SKM-1 (cell line): ENCODE measurements around the gene FADD.
A peak's percentile ranks its signal among the peaks of the same experiment; 100 is the strongest.
"Not testable (repeated sequence)": the region's sequence is repeated elsewhere in the genome, so short reads cannot be mapped to it uniquely, and the experiment has no call there.

Experiments
- DNase-seq: peaks from one replicate; lab custom pipeline; 2025; ENCODE audit not compliant: unreplicated experiment; lab: John Stamatoyannopoulos, UW

Gene FADD

DNA sequence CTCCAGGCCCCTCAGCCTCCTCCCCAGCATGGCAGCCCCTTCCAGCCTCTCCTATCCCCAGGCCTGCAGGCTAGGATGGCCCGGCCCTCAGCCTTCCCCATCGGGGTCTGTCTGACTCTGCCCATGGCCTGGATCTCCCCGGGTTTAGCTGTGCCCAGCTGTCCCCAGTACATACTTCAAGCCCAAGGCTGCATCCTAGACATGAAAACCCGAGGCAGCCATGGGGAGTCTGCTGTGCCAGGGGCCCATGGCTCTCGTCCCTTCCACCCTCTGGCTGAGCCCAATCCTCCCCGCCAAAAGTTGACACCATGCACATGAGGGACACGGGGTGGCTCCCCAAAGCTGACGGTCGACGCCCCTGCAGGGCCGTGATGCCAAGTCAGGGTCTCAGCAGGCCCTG is 22.2 kb upstream of the FADD start:
- no peak for DNase-seq

DNA sequence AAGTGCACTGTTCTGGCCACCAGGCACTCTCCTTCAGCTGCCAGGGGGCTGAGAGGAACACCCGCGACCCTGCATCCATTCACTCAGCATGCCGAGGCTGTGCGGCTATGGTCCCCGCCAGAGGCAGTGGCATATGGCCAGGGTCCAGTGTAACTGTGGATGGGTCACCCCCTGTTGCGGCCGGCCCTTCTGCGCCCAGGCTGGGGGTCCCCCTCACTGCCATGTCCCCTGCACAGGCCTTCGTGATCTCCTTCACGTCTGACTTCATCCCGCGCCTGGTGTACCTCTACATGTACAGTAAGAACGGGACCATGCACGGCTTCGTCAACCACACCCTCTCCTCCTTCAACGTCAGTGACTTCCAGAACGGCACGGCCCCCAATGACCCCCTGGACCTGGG is 20.8 kb upstream of the FADD start:
- DNase-seq, result no peak

DNA sequence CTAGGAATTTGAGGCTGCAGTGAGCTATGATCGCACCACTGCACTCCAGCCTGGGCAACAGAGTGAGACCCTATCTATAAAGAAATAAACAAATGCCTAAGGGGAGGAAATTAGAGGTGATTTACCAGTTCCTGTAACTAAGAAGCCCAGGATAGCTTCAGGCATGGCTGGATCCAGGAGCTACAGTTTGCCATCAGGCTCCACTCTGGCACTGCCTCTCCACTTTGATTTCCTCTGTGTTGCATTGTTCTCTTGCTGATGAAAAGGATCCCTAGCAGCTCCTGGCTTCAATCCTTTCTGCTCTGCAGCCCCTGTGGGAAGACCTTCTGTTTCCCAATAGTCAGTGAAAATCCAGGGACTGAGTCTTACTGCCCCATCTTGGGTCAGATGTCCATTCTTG is 20.1 kb upstream of the FADD start:
- no peak for DNase-seq

DNA sequence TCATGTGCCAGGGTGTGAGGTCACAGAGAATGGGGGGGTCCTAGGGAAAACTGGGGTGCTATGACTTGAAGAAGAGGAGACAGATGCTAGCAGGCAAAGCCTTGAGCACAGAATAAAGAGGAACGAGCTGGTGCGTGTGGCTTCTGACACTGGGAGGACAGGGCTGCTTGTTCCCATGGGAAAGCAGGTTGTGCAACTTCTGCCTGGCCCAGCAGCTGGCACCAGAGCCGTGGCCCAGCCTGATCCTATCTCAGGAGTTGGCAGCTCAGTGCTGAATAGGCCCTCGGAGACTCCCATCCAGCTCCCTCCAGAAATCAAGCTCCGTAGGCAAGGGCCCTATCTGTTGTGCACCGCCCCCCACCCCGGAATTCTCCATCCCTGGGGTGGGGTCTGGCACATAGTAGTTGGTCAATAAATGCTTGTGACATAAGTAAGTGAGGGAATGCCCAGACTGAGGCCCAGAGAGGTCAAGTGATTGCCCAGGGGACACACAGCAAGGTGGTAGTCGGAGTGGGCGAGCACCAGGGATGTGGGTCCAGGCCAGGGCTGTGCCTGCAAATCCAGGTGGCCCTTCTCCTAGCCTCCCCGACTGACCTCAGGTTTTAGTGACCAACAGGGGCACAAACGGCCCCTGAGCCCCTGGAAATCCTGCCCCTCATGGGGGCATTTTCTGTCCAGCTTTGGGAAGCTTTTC is 19.5 kb upstream of the FADD start:
- DNase-seq, result no peak

DNA sequence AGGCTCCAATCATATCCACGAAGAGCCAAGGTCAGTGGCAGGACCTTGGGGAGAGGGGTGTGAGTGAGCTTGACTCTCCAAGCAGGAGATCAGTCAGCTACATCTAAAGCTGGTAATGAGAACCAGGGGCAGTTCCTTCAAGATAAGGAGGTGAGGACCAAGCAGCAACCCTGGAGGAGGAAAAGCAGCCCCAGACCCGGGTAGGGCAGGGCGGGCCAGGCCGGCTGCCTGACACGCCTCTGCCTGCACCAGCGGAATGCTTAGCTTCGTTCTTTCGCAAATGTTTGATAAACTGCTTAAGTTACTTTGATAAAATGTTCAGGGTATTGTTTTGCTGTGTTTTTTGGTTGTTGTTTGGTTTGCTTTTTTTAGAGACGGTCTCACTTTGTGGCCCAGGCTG is 18.7 kb upstream of the FADD start:
- no peak for DNase-seq

DNA sequence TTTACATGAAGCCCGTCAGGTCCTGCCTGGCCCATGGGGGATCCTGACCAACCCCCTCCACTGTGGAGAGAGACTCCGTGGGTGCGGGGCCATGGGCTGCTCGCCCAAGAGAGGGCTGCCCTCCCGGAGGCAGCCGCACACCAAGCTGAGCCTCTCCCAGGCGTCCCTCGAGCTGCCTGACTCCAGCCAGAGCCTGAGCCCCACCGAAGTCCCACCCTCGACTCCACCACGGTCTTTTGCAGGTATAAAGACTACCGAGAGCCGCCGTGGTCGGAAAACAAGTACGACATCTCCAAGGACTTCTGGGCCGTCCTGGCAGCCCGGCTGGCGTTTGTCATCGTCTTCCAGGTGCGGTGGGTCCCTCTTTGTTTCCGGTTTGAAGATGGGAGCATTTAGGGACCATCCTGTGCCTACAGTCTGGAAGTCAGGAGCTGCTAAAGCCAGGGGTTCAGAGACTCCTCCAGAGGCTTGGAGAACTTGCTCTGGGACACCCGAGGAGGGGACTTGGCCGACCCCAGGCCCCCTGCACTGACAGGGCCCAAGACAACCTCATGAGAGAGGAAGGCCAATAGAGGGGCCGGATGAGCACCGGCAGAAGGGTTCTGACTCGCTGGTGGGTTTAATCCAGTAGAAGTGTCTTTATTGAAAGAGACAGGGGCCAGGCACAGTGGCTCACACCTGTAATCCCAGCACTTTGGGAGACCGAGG is 17.6 kb upstream of the FADD start:
- DNase-seq, result no peak

DNA sequence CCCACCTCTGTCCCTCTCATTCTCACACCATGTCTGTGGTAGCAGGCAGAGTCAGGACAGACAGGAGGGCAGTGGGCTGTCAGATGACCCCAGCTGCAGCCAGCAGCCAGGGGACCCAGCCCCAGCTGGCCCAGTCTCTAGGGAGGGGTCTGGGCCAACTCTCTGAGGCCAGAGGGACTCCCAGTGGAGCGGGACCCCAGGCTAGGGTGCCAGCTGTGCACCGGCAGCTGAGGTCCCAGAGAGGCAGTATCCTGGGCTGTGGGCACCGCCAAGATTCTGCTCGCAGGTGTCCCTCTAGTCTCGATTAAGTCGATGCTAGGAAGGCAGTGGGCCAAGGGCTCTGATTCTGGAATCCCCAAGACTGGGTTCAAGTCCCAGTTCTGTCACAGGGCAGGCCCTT is 16.7 kb upstream of the FADD start:
- DNase-seq, result no peak

DNA sequence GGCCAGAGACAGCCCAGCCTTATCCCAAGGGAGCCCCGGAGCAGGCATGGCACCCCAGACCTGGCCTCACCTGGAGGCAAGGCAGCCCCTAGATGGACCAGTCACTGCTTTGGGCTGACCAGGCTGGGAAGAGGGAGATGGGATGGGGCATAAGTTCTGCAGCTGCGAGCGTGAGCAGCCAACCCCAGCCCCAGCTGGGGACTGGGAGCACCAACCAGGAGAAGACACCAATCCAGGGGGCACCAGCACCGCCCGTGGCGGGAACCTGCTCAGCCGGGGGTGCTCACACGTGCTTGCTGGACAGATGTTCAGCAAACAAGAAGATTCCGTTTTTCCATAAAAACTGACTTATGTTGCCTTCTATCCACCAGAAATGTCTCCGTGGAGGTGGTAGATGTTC is 16.2 kb upstream of the FADD start:
- DNase-seq, result no peak

DNA sequence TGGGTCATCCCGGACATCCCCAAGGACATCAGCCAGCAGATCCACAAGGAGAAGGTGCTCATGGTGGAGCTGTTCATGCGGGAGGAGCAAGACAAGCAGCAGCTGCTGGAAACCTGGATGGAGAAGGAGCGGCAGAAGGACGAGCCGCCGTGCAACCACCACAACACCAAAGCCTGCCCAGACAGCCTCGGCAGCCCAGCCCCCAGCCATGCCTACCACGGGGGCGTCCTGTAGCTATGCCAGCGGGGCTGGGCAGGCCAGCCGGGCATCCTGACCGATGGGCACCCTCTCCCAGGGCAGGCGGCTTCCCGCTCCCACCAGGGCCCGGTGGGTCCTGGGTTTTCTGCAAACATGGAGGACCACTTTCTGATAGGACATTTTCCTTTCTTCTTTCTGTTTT is 15.3 kb upstream of the FADD start:
- DNase-seq, result no peak

DNA sequence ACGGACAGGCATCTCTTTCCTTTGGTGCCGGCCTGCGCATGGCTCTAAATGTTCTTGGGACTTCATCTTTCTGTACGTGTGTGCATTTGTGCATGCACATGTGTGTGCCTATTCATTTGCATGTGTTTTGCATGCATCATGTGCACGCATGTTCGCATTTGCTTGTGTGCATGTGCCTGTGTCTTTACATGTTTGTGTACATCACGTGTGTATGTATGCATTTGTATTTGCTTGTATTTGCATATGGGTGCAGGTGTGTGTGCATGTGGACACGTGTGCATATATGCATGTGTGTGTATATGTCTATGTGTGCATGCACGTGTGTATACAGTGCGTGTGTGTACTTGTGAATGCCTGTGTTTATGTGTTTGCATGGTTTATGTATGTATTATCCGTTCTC is 13.5 kb upstream of the FADD start:
- no peak for DNase-seq

DNA sequence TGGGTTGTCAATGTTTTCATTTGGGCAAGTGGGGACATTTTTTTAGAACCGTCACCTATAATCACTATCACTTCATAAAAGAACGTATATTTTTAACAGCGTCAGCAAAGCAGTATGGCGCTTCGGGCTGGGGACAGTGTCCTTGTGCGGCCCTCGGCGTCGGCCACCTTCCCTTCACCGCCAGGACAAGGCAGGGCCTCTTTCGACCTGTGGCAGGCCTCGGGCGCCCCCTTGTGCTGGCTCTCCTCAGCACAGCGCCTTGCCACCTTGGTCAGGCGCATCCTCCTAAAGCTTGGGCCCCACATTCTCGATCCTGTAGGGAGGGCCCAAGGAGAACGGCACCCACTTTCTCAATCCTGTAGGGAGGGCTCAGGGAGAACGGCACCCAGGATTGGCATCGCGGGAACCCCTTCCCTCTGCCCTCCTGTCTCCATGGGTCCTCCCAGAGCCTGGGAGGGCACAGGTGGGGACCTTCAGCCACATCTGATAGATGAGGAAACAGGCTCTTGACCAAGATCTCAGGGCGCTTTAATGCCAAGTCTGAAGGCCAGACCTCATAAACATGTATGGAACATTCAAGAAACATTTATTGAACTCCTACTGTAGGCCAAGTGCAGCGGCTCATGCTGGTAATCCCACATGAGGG is 11.5 kb upstream of the FADD start:
- DNase-seq, result peak; percentile 31

DNA sequence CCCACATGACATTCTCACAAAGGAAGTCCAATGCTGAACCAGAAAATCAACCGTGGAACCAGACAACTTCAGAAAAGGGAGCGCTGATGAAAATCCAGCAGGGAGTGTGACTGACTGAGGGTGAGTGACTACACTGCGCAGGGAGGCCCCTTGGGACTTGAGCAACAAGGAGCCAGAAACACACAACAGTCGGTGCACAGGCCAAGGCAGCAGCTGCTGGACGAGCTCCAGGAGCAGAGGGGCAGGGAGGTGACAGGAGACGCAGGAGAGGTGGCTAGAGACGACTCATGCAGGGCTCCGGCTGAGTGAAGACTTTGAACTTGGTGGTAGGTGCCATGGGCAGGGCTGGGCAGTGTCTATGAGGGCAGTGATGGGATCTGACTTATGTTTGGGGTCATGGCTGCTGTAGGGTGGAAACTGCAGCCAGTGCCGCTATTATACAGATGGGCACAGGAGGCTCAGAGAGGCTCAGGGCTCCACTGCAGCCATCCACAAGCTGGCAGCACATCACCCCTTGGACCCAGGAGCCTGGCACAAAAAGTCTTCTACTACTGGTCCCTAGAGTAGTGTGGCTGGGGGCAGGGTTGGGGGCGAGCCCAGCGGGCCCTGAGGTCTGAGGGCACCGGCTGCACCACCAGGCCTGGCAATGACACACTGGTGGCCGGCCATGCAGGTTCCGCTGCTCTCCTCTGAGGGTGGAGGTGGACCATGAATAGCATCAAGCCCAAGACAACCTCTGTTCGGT is 10.3 kb upstream of the FADD start:
- no peak for DNase-seq

DNA sequence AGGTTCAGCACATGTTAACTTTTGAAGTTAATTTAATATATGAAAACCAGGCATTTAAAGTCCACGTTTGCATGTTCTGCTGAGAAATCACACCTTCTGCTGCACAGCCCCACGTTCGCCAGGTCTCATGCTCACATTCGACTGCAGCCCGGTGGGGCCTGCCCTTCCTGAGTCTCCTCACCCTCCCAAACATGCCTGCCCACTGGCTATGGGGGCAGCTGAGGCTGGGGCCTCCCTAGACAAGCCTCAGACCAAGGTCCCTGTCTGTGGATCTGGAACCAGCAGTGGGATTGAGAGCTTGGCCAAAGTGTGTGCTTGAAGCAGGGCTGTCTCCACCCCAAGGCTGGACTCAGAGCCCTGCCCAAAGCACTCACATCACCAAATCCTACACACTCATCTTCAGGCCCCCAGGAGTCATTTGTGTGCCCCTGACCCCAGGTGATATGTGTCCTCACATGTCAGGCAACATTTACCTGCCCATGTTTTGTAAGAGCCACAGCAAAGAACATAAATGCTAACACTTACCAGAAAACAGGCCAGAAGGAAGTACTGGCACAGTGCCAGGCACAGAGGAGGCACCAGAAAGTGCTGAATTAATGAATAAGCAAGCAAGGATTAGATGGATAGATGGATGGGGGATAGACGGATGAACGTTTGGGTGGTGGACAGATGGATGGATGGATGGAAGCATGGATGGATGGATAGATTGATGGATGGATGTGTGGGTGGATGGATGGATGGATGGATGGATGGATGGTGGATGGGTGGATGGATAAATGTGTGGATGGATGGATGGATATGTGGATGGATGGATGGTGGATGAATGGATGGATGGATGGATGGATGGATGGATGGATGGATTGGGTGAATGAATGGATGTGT is 9.4 kb upstream of the FADD start:
- no peak for DNase-seq

DNA sequence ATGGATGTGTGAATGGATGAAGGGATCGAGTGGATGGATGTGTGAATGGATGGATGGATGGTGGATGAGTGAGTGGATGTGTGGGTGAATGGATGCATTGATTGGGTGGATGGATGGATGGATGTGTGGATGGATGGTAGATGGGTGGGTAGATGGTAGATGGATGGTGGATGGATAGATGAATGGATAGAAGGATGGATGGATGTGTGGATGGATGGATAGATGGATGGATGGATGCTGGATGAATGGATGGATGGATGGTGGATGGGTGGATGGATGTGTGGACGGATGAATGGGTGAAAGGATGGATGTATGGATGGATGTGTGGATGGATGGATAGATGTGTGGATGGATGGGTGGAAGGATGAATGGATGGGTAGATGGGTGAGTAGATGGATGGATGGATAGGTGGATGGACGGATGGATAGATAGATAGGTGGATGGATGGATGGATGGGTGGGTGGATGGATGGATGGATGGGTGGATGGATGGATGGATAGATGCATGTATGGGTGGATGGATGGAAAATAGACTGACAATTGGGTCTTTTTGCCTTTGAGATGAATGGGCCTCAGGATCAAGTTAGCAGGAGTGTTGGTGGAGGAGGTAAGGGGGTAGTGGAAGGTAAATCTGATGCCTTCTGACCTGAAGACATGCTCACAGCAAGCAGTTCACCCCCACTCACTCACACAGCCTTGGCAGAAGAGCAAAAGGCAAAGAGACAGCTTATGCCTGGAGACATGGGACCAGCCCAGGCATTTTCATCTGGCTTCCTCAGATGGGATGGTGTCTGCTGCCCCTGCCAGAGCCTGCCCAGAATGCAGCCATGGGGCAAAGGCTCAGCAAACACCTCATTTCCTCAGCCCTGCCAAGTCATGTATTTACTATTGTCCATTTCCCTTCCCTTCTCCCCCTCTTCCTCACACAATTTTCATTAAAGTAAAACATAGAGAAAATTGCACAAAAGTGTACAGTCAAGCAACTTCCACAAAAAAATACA is 8.0 kb upstream of the FADD start:
- DNase-seq, result no peak

DNA sequence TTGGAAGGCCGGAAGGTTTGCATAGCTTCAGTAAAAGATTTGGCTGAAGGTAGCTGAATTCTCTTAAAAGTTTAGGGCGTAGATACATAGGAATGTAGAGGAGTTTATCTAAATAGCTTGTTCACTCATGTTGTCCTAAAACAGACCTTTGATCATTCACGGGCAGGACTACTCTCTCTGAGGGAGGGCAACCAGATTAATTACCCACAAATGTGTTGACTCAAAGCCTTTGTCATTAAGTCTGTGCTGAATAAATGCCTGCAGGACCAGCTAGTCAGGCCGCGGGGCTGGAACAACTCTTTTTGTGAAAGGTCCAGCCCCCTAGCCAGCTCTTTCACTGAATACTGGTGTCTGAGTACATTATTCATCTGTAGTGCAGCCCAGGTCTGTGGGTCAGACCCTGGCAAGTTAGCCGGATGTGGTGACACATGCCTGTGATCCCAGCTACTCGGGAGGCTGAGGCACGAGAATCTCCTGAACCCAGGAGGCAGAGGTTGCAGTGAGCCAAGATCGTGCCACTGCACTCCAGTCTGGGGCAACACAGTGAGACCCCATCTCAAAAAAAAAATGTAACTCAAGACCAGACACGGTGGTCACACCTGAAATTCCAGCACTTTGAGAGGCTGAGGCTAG is 2.8 kb upstream of the FADD start:
- DNase-seq, result no peak

DNA sequence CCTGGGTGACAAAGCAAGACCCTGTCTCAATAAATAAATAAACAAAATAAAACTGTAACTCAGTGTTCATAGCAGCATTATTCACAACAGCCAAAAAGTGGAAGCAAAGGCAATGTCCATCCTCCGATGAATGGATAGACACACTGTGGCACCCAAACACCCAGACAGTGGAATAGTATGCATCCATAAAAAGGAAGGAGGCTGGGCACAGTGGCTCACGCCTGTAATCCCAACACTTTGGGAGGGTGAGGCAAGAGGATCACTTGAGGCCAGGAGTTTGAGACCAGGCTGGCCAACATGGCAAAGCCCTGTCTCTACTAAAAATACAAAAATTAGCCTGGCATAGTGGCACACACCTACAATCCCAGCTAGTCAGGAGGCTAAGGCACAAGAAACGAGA is 2.0 kb upstream of the FADD start:
- DNase-seq, result not testable (repeated sequence)

DNA sequence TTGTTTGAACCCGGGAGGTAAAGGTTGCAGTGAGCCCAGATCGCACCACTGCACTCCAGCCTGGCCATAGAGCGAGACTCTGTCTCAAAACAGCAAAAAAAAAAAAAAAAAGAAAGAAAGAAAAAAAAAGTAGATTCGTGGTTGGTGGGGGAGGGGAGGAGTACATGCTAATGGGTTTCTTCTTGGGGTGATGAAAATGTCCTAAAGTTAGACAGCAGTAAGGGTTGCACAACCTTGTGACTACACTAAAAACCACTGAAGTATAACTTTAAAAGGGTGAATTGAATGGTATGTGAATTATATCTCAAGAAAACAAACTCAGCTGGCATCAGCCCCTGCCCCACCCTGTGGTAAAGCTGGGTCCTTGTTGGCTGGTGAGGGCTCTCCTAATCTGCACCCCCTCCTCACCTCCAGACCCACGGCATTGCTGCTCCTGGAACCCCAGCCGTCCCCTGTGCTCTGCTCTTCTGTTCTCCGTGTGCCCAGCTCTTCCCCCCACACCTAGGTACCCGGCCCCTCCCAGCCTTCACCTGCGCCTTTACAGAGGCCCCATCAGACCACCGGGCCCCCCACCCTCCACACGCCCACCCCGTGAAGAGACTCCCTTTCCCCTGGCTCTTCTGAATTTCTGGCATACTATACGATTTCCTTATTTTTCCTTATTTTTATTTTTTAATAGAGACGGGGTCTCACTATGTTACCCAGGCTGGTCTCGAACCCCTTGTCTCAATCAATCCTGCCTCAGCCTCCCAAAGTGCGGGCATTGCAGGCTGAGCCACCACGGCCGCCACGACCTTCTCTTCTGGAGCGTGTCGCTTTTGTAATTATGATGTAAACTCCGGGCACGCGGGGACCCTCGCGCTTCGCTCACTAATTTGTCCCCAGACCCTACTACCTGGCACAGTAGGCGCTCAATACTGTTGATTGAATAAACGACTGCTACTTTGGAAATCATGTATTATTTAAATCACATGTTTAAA is 924 bp upstream of the FADD start:
- DNase-seq, result peak; percentile 33
